Thyroid gland (tissue), 4 donors: ENCODE data around the gene RARB.

Experiments
- CTCF ChIP-seq, 6 experiments: fragments of 200-600 bp in 3 of 6; fragments of 450-650 bp in 3 of 6; sonication (generic) in 3 of 6; IDR thresholded peaks; one replicate each; pipeline ENCODE4 v1.5.1; 2016 to 2019; ENCODE audit warnings: antibody characterized with exemption in 6 of 6, mild to moderate bottlenecking in 2 of 6, inconsistent platforms in 1 of 6, moderate library complexity in 1 of 6
- POLR2A ChIP-seq, 2 donors: fragments of 450-650 bp; IDR thresholded peaks; one replicate each; pipeline ENCODE4 v1.6.1; 2017; ENCODE audit warnings: antibody characterized with exemption in 2 of 2, mild to moderate bottlenecking in 2 of 2, moderate library complexity in 1 of 2

- TF ChIP-seq CTCF (IDR thresholded peaks at IDR 0.05): no peak
- no peak for TF ChIP-seq POLR2A (IDR thresholded peaks at IDR 0.05)
Observed at GRCh38 chr3:25493246-25493645, 65.2 kb downstream of the RARB start.
